MM.1S (cell line): ENCODE results near the gene AGPAT2.

Experiments
- DNase-seq: peaks from one replicate; pipeline ENCODE4 v3.0.0-alpha.2; 2015
- H2AFZ ChIP-seq: fragments of 300-600 bp; sonication (generic); 2 replicates; pipeline ENCODE4 v1.6.0; 2016; ENCODE audit warnings: antibody characterized with exemption, low read length
- H3F3A ChIP-seq: fragments of 300-600 bp; sonication (generic); 2 replicates; pipeline ENCODE4 v1.6.1; 2016; ENCODE audit warnings: mild to moderate bottlenecking, antibody characterized with exemption, low read length, moderate library complexity, mixed read lengths; ENCODE audit not compliant: insufficient read depth
- H3K27ac ChIP-seq: fragments of 300-600 bp; sonication (generic); 2 replicates; pipeline ENCODE4 v1.5.1; 2016; ENCODE audit warnings: mild to moderate bottlenecking, low read length
- H3K27me3 ChIP-seq: fragments of 300-600 bp; sonication (generic); replicated peaks from 2 replicates; pipeline ENCODE4 v1.6.0; 2016; ENCODE audit warnings: low read length; ENCODE audit not compliant: insufficient read depth
- H3K36me3 ChIP-seq: fragments of 300-600 bp; sonication (generic); replicated peaks from 2 replicates; pipeline ENCODE4 v1.6.1; 2016; ENCODE audit warnings: mild to moderate bottlenecking, low read length, mixed read lengths; ENCODE audit not compliant: insufficient read depth
- H3K4me1 ChIP-seq: fragments of 300-600 bp; sonication (generic); 2 replicates; pipeline ENCODE4 v1.6.1; 2016; ENCODE audit warnings: low read length, mixed read lengths
- H3K4me2 ChIP-seq: fragments of 300-600 bp; sonication (generic); 2 replicates; pipeline ENCODE4 v1.6.0; 2016; ENCODE audit warnings: low read depth, low read length
- H3K4me3 ChIP-seq: fragments of 300-600 bp; sonication (generic); 2 replicates; pipeline ENCODE4 v1.5.1; 2016; ENCODE audit warnings: low read length, mixed read lengths
- H3K79me2 ChIP-seq: fragments of 300-600 bp; sonication (generic); 2 replicates; pipeline ENCODE4 v1.6.1; 2016; ENCODE audit warnings: mixed run types, low read length, mixed read lengths
- H3K9ac ChIP-seq: fragments of 300-600 bp; sonication (generic); 2 replicates; pipeline ENCODE4 v1.6.1; 2016; ENCODE audit warnings: low read length, mixed read lengths
- H3K9me2 ChIP-seq: fragments of 300-600 bp; sonication (generic); replicated peaks from 2 replicates; pipeline ENCODE4 v1.6.1; 2016; ENCODE audit warnings: mild to moderate bottlenecking, low read length, mixed read lengths; ENCODE audit not compliant: insufficient read depth
- H3K9me3 ChIP-seq: fragments of 300-600 bp; sonication (generic); replicated peaks from 2 replicates; pipeline ENCODE4 v1.6.1; 2016; ENCODE audit warnings: mild to moderate bottlenecking, low read length, mixed read lengths; ENCODE audit not compliant: insufficient read depth
- H4K20me1 ChIP-seq: fragments of 300-600 bp; sonication (generic); 2 replicates; pipeline ENCODE4 v1.6.1; 2016; ENCODE audit warnings: mild to moderate bottlenecking, low read length, moderate library complexity, mixed read lengths; ENCODE audit not compliant: insufficient read depth
- EZH2 ChIP-seq: fragments of 300-600 bp; sonication (generic); optimal IDR thresholded peaks from 2 replicates; pipeline ENCODE3; 2017; ENCODE audit warnings: low read depth, mild to moderate bottlenecking, antibody characterized with exemption, low read length, mixed read lengths
- EZH2phosphoT487 ChIP-seq: fragments of 300-600 bp; sonication (generic); IDR thresholded peaks from 2 replicates; pipeline ENCODE4 v1.6.1; 2018; ENCODE audit warnings: antibody characterized with exemption, low read length
- TF ChIP-seq, protein P1 (sequence below): fragments of 300-600 bp; sonication (generic); IDR thresholded peaks from 2 replicates; pipeline ENCODE4 v1.5.1; 2016; ENCODE audit warnings: antibody characterized with exemption, low read length, mixed read lengths

Gene AGPAT2

DNA sequence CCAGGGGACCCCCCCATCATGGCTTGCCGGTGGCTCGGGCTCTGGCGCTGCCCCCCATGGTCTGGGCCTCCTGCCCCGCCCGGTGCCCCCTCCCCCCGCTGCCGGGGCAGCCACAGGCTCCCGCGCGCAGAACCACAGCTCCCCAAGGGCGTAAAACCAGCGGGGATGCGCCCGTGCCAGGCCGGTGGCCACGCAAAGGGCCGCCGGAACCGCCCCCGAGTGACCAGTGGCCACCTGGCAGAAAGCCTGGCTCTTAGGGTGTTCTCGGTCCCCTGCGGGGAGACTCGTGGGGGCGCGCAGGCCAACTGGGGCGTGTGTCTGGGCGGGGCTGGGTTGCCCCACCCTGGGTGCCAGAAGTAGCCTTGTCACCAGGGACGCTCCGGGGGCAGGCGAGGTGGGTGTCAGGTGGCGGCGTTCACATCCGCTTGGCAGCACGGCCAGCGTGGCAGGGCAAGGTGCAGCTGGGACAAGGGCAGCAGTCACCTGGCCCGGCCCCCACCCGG is 515 bp upstream of the AGPAT2 start:
- Histone ChIP-seq H3K9me2 (no peaks in the 10 kb centered on the region), H3K79me2 (no peaks in the 10 kb centered on the region), H3K27me3 (peaks cover 91% of the 10 kb centered on the region), H3K4me3 (no peak overlapping the region), H3K9me3 (no peaks in the 10 kb centered on the region), H3K36me3 (no peaks in the 10 kb centered on the region), H3K4me1 (no peaks in the 10 kb centered on the region), H3K9ac (no peak overlapping the region), H3K27ac (no peak overlapping the region), H3K4me2 (no peak overlapping the region), H3F3A (no peaks in the 10 kb centered on the region), H4K20me1 (no peaks in the 10 kb centered on the region), H2AFZ (no peak overlapping the region)
- DNase-seq = no peak
- TF ChIP-seq, protein P1, sequence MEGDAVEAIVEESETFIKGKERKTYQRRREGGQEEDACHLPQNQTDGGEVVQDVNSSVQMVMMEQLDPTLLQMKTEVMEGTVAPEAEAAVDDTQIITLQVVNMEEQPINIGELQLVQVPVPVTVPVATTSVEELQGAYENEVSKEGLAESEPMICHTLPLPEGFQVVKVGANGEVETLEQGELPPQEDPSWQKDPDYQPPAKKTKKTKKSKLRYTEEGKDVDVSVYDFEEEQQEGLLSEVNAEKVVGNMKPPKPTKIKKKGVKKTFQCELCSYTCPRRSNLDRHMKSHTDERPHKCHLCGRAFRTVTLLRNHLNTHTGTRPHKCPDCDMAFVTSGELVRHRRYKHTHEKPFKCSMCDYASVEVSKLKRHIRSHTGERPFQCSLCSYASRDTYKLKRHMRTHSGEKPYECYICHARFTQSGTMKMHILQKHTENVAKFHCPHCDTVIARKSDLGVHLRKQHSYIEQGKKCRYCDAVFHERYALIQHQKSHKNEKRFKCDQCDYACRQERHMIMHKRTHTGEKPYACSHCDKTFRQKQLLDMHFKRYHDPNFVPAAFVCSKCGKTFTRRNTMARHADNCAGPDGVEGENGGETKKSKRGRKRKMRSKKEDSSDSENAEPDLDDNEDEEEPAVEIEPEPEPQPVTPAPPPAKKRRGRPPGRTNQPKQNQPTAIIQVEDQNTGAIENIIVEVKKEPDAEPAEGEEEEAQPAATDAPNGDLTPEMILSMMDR = no peak
- no peak for TF ChIP-seq EZH2
- no peak for TF ChIP-seq EZH2phosphoT487

DNA sequence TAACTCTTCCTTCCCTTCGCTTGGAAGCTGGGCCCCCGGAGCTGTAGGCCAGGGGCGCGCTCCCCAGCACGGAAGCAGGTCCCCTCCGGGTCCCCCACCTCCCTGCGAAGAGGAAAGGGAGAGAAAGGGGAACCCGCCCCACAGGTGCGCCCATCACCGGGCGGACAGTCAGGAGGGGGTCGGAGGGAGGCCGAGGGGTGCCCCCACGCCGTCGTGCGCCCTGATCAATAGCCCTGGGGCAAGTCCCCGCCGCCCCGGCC is 793 bp downstream of the AGPAT2 start:
- Histone ChIP-seq H3K27me3 (peaks cover 91% of the 10 kb centered on the region), H3K9me3 (no peaks in the 10 kb centered on the region), H3K9me2 (no peaks in the 10 kb centered on the region), H2AFZ (peak overlapping the region; percentile 63; the same call in 1 of the 2 replicates), H3K4me1 (no peaks in the 10 kb centered on the region), H3K36me3 (no peaks in the 10 kb centered on the region), H3K4me2 (peak overlapping the region; percentile 79), H3F3A (no peaks in the 10 kb centered on the region), H3K27ac (no peak overlapping the region), H3K79me2 (no peaks in the 10 kb centered on the region), H3K4me3 (peak overlapping the region; percentile 57), H4K20me1 (no peaks in the 10 kb centered on the region), H3K9ac (no peak overlapping the region)
- TF ChIP-seq EZH2phosphoT487 (no peak), EZH2 (no peak)
- TF ChIP-seq, protein P1 = no peak
- no peak for DNase-seq

DNA sequence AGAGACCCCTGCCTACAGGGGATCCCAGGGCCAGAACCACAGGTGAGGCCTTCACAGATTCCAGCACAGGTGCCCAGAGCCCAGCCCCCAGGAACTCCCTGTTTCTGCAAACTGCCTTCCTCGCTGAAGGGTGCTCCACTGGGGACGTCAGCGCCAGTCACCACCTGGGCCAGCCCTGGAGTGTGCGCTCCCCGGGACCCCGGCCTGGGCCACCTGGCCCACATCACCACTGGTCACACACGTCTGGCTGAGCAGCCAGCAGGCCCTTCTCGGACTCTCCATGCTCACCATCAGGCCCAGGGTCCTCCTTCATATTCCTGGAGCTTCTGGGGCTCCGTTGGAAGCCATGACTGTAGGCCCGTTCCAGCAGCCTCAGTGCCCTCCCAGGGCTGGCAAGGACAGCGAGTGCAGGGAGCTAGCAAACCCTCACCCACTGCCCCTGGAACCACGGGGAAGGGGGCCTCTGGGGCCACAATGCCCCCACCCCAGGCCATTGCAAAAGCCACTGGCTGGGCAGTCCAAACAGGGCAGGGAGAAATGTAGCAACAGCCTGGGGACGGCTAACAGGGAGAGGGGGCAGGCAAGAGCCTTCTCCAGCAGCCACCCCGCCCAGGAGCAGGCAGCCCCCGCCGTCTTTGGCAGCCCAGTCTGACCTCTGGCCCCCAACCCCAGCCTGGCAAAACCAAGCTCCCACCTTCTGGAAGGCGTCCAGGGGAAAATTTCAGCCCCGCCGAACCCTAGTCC is 1.3 kb downstream of the AGPAT2 start:
- no peak overlapping the region for H3K9ac ChIP-seq
- H3K79me2 ChIP-seq = no peaks in the 10 kb centered on the region
- H3K36me3 ChIP-seq = no peaks in the 10 kb centered on the region
- TF ChIP-seq EZH2 (no peak), EZH2phosphoT487 (no peak)
- TF ChIP-seq, protein P1 = no peak
- no peaks in the 10 kb centered on the region for H3K9me3 ChIP-seq
- H2AFZ ChIP-seq = no peak overlapping the region
- H3F3A ChIP-seq = no peaks in the 10 kb centered on the region
- H4K20me1 ChIP-seq = no peaks in the 10 kb centered on the region
- peaks cover 91% of the 10 kb centered on the region for H3K27me3 ChIP-seq
- no peak overlapping the region for H3K27ac ChIP-seq
- DNase-seq = no peak
- no peaks in the 10 kb centered on the region for H3K4me1 ChIP-seq
- H3K9me2 ChIP-seq = no peaks in the 10 kb centered on the region
- H3K4me3 ChIP-seq = peak overlapping the region; percentile 57; the same call in 1 of the 2 replicates
- peak overlapping the region; percentile 79; the same call in 1 of the 2 replicates for H3K4me2 ChIP-seq
